ENCODE data around the gene PROS1.
A peak's percentile ranks its signal among the peaks of the same experiment; 100 is the strongest.

- TF ChIP-seq, protein P1, sequence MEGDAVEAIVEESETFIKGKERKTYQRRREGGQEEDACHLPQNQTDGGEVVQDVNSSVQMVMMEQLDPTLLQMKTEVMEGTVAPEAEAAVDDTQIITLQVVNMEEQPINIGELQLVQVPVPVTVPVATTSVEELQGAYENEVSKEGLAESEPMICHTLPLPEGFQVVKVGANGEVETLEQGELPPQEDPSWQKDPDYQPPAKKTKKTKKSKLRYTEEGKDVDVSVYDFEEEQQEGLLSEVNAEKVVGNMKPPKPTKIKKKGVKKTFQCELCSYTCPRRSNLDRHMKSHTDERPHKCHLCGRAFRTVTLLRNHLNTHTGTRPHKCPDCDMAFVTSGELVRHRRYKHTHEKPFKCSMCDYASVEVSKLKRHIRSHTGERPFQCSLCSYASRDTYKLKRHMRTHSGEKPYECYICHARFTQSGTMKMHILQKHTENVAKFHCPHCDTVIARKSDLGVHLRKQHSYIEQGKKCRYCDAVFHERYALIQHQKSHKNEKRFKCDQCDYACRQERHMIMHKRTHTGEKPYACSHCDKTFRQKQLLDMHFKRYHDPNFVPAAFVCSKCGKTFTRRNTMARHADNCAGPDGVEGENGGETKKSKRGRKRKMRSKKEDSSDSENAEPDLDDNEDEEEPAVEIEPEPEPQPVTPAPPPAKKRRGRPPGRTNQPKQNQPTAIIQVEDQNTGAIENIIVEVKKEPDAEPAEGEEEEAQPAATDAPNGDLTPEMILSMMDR (IDR thresholded peaks at IDR 0.05), result no peak
- peak in 1 of 2 donors; percentile 86 for TF ChIP-seq POLR2A (IDR thresholded peaks at IDR 0.05)
Measured at GRCh38 chr3:93979850-93980676, 6.4 kb upstream of the PROS1 start, which contains the start of gene ARL13B.
